ENCODE measurements around the gene BRCC3. TPM values are rescaled to one million over a fixed set of nuclear protein-coding genes. Genes with fewer than 3 reads are reported as not detected.

BRCC3 gene
- total RNA-seq, 8 experiments from 2014 or later = 8.5 to 27.3 (median 18.0) TPM

- no peak for ATAC-seq (replicated peaks in 6 of 8)
- in situ Hi-C loops (cut with MboI; ENCODE audit: low pct_unique_long_range_greater_than_20kb in 2 of 9, low sequenced_read_pairs in 9 of 9, unreplicated experiment in 9 of 9) = no loop called here
- no peak overlapping the region for H3K27ac ChIP-seq
- H3K4me1 ChIP-seq (replicated peaks in 1 of 2) = no peaks in the 10 kb centered on the region
- no peak overlapping the region for H3K4me3 ChIP-seq
- whole genome bisulfite sequencing, 10 experiments = 18 to 100% (median 93%) methylated on average over 1 to 3 of the region's 5 CpGs; no CpG with 5 or more reads in 2 of the 10 experiments
Observed at GRCh38 chrX:155046811-155047528, 24.3 kb upstream of the BRCC3 start.

GRCh38 chrX:155048977-155049619 is 22.2 kb upstream of the BRCC3 start:
- peak in 4 of 8 experiments; percentile 35 to 71 (median 64) for ATAC-seq (replicated peaks in 6 of 8)
- 0 to 89% (median 50%) methylated on average over 1 to 3 of the region's 9 CpGs; no CpG with 5 or more reads in 3 of the 10 experiments for WGBS, 10 experiments
- in situ Hi-C loops (cut with MboI; ENCODE audit: low pct_unique_long_range_greater_than_20kb in 2 of 9, low sequenced_read_pairs in 9 of 9, unreplicated experiment in 9 of 9) = no loop called here
- Histone ChIP-seq H3K27ac (no peak overlapping the region), H3K4me1 (replicated peaks in 1 of 2) (no peaks in the 10 kb centered on the region), H3K4me3 (no peak overlapping the region)

- ATAC-seq (replicated peaks in 6 of 8) = no peak
- WGBS, 10 experiments = 44 to 100% (median 92%) methylated on average over 1 to 4 of the region's 5 CpGs; no CpG with 5 or more reads in 4 of the 10 experiments
- Histone ChIP-seq H3K4me1 (replicated peaks in 1 of 2) (no peaks in the 10 kb centered on the region), H3K4me3 (no peak overlapping the region), H3K27ac (no peak overlapping the region)
- in situ Hi-C loops (cut with MboI; ENCODE audit: low pct_unique_long_range_greater_than_20kb in 2 of 9, low sequenced_read_pairs in 9 of 9, unreplicated experiment in 9 of 9) = no loop called here
Observed at GRCh38 chrX:155052738-155053498, 18.4 kb upstream of the BRCC3 start.

- 38 to 100% (median 83%) methylated on average over 1 to 3 of the region's 3 CpGs; no CpG with 5 or more reads in 6 of the 10 experiments for WGBS, 10 experiments
- H3K4me3 ChIP-seq = no peak overlapping the region
- H3K27ac ChIP-seq = no peak overlapping the region
- no peaks in the 10 kb centered on the region for H3K4me1 ChIP-seq (replicated peaks in 1 of 2)
- in situ Hi-C loops (cut with MboI; ENCODE audit: low pct_unique_long_range_greater_than_20kb in 2 of 9, low sequenced_read_pairs in 9 of 9, unreplicated experiment in 9 of 9) = no loop called here
- ATAC-seq (replicated peaks in 6 of 8) = no peak
Observed at GRCh38 chrX:155053656-155054055, 17.7 kb upstream of the BRCC3 start.

- H3K4me3 ChIP-seq = no peak overlapping the region
- no peak for ATAC-seq (replicated peaks in 6 of 8)
- in situ Hi-C loops (cut with MboI; ENCODE audit: low pct_unique_long_range_greater_than_20kb in 2 of 9, low sequenced_read_pairs in 9 of 9, unreplicated experiment in 9 of 9) = no loop called here
- H3K27ac ChIP-seq = no peak overlapping the region
- WGBS, 10 experiments = 43 to 100% (median 80%) methylated on average over 1 to 3 of the region's 4 CpGs; no CpG with 5 or more reads in 5 of the 10 experiments
- H3K4me1 ChIP-seq (replicated peaks in 1 of 2) = no peaks in the 10 kb centered on the region
Observed at GRCh38 chrX:155054255-155054654, 17.1 kb upstream of the BRCC3 start.

- Histone ChIP-seq H3K27ac (no peak overlapping the region), H3K4me1 (replicated peaks in 1 of 2) (no peaks in the 10 kb centered on the region), H3K4me3 (no peak overlapping the region)
- ATAC-seq (replicated peaks in 6 of 8) = no peak
- 40 to 100% (median 80%) methylated on average over 1 of the region's 3 CpGs; no CpG with 5 or more reads in 7 of the 10 experiments for WGBS, 10 experiments
- in situ Hi-C loops (cut with MboI; ENCODE audit: low pct_unique_long_range_greater_than_20kb in 2 of 9, low sequenced_read_pairs in 9 of 9, unreplicated experiment in 9 of 9) = no loop called here
Observed at GRCh38 chrX:155055494-155055893, 15.8 kb upstream of the BRCC3 start.

- whole genome bisulfite sequencing, 10 experiments = 22 to 100% (median 79%) methylated on average over 1 of the region's 1 CpG; no CpG with 5 or more reads in 6 of the 10 experiments
- in situ Hi-C loops (cut with MboI; ENCODE audit: low pct_unique_long_range_greater_than_20kb in 2 of 9, low sequenced_read_pairs in 9 of 9, unreplicated experiment in 9 of 9) = no loop called here
- Histone ChIP-seq H3K4me3 (no peak overlapping the region), H3K27ac (no peak overlapping the region), H3K4me1 (replicated peaks in 1 of 2) (no peaks in the 10 kb centered on the region)
- ATAC-seq (replicated peaks in 6 of 8) = no peak
Observed at GRCh38 chrX:155056471-155056870, 14.8 kb upstream of the BRCC3 start.

GRCh38 chrX:155056877-155057792 is 14.2 kb upstream of the BRCC3 start:
- no peaks in the 10 kb centered on the region for H3K4me1 ChIP-seq (replicated peaks in 1 of 2)
- in situ Hi-C loops (cut with MboI; ENCODE audit: low pct_unique_long_range_greater_than_20kb in 2 of 9, low sequenced_read_pairs in 9 of 9, unreplicated experiment in 9 of 9) = no loop called here
- ATAC-seq (replicated peaks in 6 of 8) = peak in 7 of 8 experiments; percentile 25 to 99 (median 83)
- 13 to 55% methylated on average over 3 to 6 of the region's 25 CpGs; no CpG with 5 or more reads in 8 of the 10 experiments for WGBS, 10 experiments
- H3K4me3 ChIP-seq = no peak overlapping the region
- no peak overlapping the region for H3K27ac ChIP-seq

- H3K4me3 ChIP-seq = no peak overlapping the region
- ATAC-seq (replicated peaks in 6 of 8) = no peak
- in situ Hi-C loops (cut with MboI; ENCODE audit: low pct_unique_long_range_greater_than_20kb in 2 of 9, low sequenced_read_pairs in 9 of 9, unreplicated experiment in 9 of 9) = no loop called here
- no peak overlapping the region for H3K27ac ChIP-seq
- H3K4me1 ChIP-seq (replicated peaks in 1 of 2) = no peaks in the 10 kb centered on the region
- WGBS, 10 experiments = 53 to 100% (median 93%) methylated on average over 1 to 4 of the region's 4 CpGs; no CpG with 5 or more reads in 3 of the 10 experiments
Observed at GRCh38 chrX:155061760-155062159, 9.5 kb upstream of the BRCC3 start.

- in situ Hi-C loops (cut with MboI; ENCODE audit: low pct_unique_long_range_greater_than_20kb in 2 of 9, low sequenced_read_pairs in 9 of 9, unreplicated experiment in 9 of 9) = no loop called here
Observed at GRCh38 chrX:155065035-155065734, 6.1 kb upstream of the BRCC3 start.

GRCh38 chrX:155068165-155068564 is 3.1 kb upstream of the BRCC3 start:
- Histone ChIP-seq H3K27ac (no peak overlapping the region), H3K4me1 (replicated peaks in 1 of 2) (peaks cover 0 to 5% of the 10 kb centered on the region in 2 donors), H3K4me3 (no peak overlapping the region)
- WGBS, 10 experiments = no CpG with 5 or more reads among the region's 1 CpG
- ATAC-seq (replicated peaks in 6 of 8) = no peak
- in situ Hi-C loops (cut with MboI; ENCODE audit: low pct_unique_long_range_greater_than_20kb in 2 of 9, low sequenced_read_pairs in 9 of 9, unreplicated experiment in 9 of 9) = no loop called here

More at GRCh38 chrX:155065035-155065734, 6.1 kb upstream of the BRCC3 start:
- Histone ChIP-seq H3K4me1 (replicated peaks in 1 of 2) (peaks cover 0 to 5% of the 10 kb centered on the region in 2 donors), H3K27ac (no peak overlapping the region), H3K4me3 (no peak overlapping the region)
- 35 to 85% (median 60%) methylated on average over 3 to 6 of the region's 8 CpGs; no CpG with 5 or more reads in 6 of the 10 experiments for WGBS, 10 experiments
- no peak for ATAC-seq (replicated peaks in 6 of 8)

GRCh38 chrX:155069414-155069813 is 1.9 kb upstream of the BRCC3 start:
- Histone ChIP-seq H3K27ac (no peak overlapping the region), H3K4me3 (no peak overlapping the region), H3K4me1 (replicated peaks in 1 of 2) (peaks cover 0 to 5% of the 10 kb centered on the region in 2 donors)
- in situ Hi-C loops (cut with MboI; ENCODE audit: low pct_unique_long_range_greater_than_20kb in 2 of 9, low sequenced_read_pairs in 9 of 9, unreplicated experiment in 9 of 9) = no loop called here
- whole genome bisulfite sequencing, 10 experiments = 43 to 100% (median 57%) methylated on average over 1 of the region's 1 CpG; no CpG with 5 or more reads in 7 of the 10 experiments
- ATAC-seq (replicated peaks in 6 of 8) = no peak
